Measurements from ENCODE around the gene RERE.

The RERE gene

GRCh38 chr1:8540261-8540941 is 277.0 kb downstream of the RERE start:
- Histone ChIP-seq H3K9me3 (ENCODE audit: control insufficient read depth, insufficient read depth, low read depth, low read length) (no peaks in the 10 kb centered on the region), H3K27ac (ENCODE audit: extremely low read depth, low read depth, low read length) (no peak overlapping the region)
- POLR2A ChIA-PET: no interaction called here
- TF ChIP-seq ZBTB21 (tag by site-specific recombination; IDR thresholded peaks at IDR 0.05) (no peak), ZNF324 (tag by site-specific recombination; IDR thresholded peaks at IDR 0.05) (no peak), ZNF2 (tag by site-specific recombination; IDR thresholded peaks at IDR 0.05) (no peak), ZBTB48 (tag by site-specific recombination; IDR thresholded peaks at IDR 0.05) (no peak), OSR2 (tag by site-specific recombination; IDR thresholded peaks at IDR 0.05) (0 out of 2 replicates have a peak, but pooled peaks have one; percentile 8), ZFP37 (tag by site-specific recombination; IDR thresholded peaks at IDR 0.05) (no peak), ZSCAN16 (tag by site-specific recombination; IDR thresholded peaks at IDR 0.05) (no peak), BCL11B (tag by site-specific recombination; IDR thresholded peaks at IDR 0.05; ENCODE audit: low read depth) (no peak), ZNF624 (tag by site-specific recombination; IDR thresholded peaks at IDR 0.05) (no peak), ZNF558 (tag by site-specific recombination; IDR thresholded peaks at IDR 0.05) (no peak), INSM2 (tag by site-specific recombination; IDR thresholded peaks at IDR 0.05) (no peak), MYNN (tag by site-specific recombination; IDR thresholded peaks at IDR 0.05; ENCODE audit: borderline replicate concordance) (no peak), ZNF629 (tag by site-specific recombination; IDR thresholded peaks at IDR 0.05) (0 out of 2 replicates have a peak, but pooled peaks have one; percentile 20), TRIM28 (IDR thresholded peaks at IDR 0.05; ENCODE audit: borderline replicate concordance, low read length) (no peak), REPIN1 (tag by site-specific recombination; IDR thresholded peaks at IDR 0.05; ENCODE audit: low read depth) (no peak), KLF1 (tag by site-specific recombination; IDR thresholded peaks at IDR 0.05) (no peak), ZNF26 (tag by site-specific recombination; IDR thresholded peaks at IDR 0.05) (no peak), ZNF48 (tag by site-specific recombination; IDR thresholded peaks at IDR 0.05) (no peak), SCRT1 (tag by site-specific recombination; IDR thresholded peaks at IDR 0.05; ENCODE audit: borderline replicate concordance) (no peak), ZNF580 (tag by site-specific recombination; IDR thresholded peaks at IDR 0.05) (no peak), PRDM10 (tag by site-specific recombination; IDR thresholded peaks at IDR 0.05) (peak; percentile 39), ZNF423 (tag by site-specific recombination; IDR thresholded peaks at IDR 0.05) (no peak), ZNF155 (tag by site-specific recombination; IDR thresholded peaks at IDR 0.05) (no peak), ZBTB8A (tag by site-specific recombination; IDR thresholded peaks at IDR 0.05) (no peak), ZNF292 (tag by site-specific recombination; IDR thresholded peaks at IDR 0.05; ENCODE audit: borderline replicate concordance, low read depth) (no peak), ZNF146 (tag by site-specific recombination; IDR thresholded peaks at IDR 0.05) (no peak), REST (tag by site-specific recombination; IDR thresholded peaks at IDR 0.05) (no peak), ZNF571 (tag by site-specific recombination; IDR thresholded peaks at IDR 0.05) (no peak), WT1 (tag by site-specific recombination; IDR thresholded peaks at IDR 0.05) (no peak), TCF7L2 (IDR thresholded peaks at IDR 0.05; ENCODE audit: borderline replicate concordance, low read depth, low read length) (no peak)

More at GRCh38 chr1:8540261-8540941, 277.0 kb downstream of the RERE start:
- H3K4me3 ChIP-seq (ENCODE audit: low read depth, low read length): no peak overlapping the region
- peaks cover 0 to 13% of the 10 kb centered on the region in 2 experiments; a peak in 1 of 3 replicates for H3K36me3 ChIP-seq (ENCODE audit: control insufficient read depth in 2 of 2, insufficient read depth in 1 of 2, low read length in 2 of 2)
- CTCF ChIA-PET: no interaction called here
- no peaks in the 10 kb centered on the region; the same call in 1 of the 2 replicates for H3K4me1 ChIP-seq (ENCODE audit: control insufficient read depth, insufficient read depth, low read length)

Data from HEK293 (cell line).